HG02885 (cell line): ENCODE measurements around the gene OTUB1.
"Not testable (repeated sequence)": the region's sequence is repeated elsewhere in the genome, so short reads cannot be mapped to it uniquely, and the experiment has no call there.

ENCODE experiments used
- ATAC-seq: cut with Tn5 transposase; IDR thresholded peaks from one replicate; pipeline ENCODE4 v1.9.1; 2021; ENCODE audit warnings: mild to moderate bottlenecking; ENCODE audit not compliant: unreplicated experiment, poor library complexity

Gene OTUB1

GRCh38 chr11:64039012-64039665, 52.9 kb downstream of the OTUB1 start:
- no peak for ATAC-seq

GRCh38 chr11:64040684-64041322, 54.6 kb downstream of the OTUB1 start:
- ATAC-seq: no peak

DNA sequence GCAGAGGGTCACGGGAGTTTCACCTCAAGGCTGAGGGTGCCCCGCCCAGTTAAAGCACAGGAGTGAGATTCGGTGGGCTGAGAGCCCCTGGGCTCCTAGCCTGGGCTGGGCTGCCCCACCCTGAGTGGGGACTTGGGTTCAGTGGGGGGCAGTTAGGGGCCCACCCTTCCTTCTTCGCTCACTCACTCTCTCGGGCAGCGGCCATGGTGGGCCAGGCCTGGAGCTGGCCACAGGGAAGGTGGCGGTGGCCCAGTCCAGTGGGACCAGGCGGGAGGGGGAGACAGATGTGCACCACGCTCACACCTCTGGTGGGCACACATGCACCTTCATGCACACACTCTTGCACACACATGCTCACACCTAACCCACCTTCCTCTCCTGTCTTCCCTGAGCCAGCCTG, 55.6 kb downstream of the OTUB1 start:
- ATAC-seq: no peak

DNA sequence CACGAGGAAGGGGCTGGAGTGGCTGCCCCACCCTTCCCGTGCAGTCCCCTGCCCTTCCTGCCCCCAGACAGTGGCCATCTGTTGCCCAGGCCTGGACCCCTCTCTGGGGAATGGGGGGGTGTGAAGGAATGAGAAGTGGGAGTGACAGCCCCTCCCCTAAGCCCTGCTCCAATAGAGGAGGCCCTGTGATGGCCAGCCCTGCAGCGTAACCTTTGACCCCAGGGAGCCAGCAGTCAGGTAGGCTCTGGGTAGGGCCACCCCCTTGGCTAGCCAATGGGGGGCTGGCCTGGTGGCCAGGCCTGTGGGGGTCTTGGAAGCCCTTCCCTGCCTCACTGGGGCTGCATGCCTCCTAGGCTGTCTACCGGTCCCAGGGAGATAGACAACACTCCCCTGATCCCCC, 56.1 kb downstream of the OTUB1 start:
- ATAC-seq: no peak

DNA sequence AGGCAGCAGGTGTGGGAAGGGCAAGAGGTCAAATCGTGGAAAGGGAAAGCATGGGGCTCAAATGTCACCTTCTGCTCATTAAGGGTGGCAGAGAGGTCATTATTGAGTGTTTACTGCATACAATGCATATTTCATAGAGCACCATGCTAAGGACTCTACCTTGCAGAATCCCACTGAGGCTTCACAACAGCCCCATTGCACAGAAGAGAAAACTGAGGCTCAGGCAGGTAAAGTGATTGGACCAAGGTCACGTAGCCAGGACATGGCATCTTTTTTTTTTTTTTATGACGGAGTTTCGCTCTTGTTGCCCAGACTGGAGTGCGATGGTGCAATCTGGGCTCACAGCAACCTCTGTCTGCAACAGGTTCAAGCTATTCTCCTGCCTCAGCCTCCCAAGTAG, 57.3 kb downstream of the OTUB1 start:
- no peak for ATAC-seq

GRCh38 chr11:64044730-64045393, 58.6 kb downstream of the OTUB1 start:
- no peak for ATAC-seq

DNA sequence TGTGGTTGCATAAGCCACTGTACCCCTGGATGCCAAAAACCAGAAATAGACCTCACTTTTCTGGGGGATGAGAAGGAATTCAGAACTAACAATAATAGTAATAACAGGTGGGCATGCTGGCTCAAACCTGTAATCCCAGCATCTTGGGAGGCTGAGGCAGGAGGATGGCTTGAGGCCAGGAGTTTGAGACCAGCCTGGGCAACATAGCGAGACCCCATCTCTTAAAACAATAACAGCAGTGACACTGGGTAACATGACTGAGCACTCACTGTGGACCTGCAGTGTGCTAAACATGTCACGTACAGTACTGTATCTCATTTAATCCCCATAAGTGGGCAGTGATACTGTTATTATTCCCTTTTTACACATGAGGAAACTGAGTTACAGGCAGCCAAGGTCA, 59.5 kb downstream of the OTUB1 start:
- ATAC-seq: no peak

DNA sequence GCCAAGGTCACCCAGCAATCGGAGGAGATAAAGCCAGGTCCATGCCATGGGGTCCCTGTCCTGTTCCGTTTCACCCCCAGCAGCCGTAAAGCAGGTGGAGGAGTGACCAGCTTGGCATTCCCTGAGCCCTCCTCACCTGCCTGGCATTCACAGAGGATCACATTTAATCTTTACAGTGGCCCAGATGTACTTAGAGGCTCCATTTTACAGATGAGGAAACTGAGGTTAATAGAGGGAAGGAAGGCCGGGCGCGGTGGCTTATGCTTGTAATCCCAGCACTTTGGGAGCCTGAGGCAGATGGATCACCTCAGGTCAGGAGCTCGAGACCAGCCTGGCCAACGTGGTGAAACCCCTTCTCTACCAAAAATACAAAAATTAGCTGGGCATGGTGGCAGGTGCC, 61.1 kb downstream of the OTUB1 start:
- ATAC-seq: not testable (repeated sequence)
